ENCODE measurements around the gene PITPNC1.

Gene PITPNC1

DNA sequence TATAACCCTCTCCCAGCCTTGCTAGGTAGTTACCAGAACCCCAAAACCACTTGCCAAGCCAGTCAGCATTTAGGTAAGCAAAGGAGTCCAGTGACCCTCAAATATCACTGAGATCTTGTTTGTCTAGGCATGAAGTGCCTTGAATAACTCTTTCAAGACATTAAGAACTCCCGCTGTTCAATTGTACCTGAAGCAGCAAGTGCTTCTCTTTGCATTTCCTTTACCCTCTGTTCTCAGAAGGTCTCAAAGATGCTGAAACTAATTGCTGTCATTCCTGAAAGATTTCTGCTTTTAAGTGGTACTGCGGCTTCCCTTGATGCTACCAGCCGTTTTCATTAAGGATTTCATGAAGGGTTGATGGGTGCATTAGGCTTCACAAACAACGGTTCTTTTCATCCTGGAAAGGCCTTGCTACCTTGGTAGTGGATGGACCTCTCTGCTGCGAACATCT, 142.7 kb downstream of the PITPNC1 start:
- DNase-seq: no peak

DNA sequence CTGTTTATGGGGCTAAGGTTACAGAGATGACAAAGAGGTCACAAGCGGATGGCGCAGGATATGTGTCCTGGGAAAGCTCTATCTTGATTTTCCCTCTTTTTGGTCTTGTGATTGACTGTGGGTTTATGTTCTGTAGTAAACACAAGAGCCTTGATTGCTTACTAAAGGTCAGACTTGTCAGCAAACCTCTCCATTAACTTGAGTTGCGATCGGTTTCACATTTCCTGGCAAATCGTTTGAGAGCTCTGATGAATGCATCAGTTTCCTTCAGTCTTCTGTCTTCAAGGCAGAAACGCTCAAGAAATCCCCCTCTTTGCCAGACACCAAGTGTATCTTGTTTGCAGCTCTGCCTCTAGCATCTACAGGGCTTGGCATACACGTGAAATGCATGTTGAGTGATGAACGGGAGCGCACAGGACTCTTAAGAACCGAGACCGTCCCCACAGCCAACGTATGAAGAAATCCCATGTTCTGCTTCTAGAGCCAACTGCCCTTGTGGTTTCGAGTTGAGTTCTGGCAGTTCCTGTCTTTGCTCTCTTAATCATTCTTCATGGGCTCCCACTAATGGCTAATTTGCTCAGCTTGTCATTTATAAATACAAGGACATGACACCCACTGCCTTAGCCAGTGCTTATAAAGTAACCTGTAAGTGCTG, 143.3 kb downstream of the PITPNC1 start:
- DNase-seq: no peak

DNA sequence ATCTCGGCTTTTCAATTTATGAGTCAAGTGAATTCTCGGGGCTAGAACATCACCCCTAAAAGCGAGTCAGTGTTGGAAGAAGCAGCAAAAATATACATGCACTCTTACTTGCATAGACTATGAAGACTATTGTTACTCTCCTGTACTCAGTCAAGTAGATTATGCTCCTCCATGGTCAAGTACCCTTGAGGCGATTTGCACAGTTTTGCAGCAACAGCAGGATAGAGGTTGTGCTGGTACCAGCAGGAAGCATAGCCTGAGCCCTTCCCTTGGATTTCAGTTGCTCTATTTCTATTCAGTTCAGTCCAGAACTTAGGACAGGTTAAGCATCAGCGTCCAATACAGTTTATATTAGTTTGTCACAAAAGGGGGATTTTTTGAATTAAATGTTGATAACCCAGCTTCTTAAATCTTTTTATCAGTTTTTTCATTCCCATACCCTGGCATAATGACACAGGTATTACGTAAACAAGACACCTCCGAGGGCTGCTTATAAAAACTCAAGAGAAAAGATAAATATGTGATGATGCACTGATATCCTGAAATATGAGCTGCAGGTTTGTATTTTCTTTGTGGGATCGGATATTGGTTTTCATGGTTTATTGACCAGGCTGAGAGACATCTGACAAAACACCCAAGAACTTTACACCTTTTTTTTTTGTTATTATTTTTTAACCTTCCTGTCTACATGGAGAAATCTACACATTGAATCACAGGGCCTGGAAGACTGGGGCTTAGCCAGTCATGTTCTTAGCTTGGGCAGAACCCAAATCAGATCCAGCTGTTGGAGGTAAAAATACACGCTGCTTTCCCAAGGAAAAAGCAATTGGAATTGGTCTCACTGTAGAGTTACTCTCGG, 144.1 kb downstream of the PITPNC1 start:
- DNase-seq: no peak

DNA sequence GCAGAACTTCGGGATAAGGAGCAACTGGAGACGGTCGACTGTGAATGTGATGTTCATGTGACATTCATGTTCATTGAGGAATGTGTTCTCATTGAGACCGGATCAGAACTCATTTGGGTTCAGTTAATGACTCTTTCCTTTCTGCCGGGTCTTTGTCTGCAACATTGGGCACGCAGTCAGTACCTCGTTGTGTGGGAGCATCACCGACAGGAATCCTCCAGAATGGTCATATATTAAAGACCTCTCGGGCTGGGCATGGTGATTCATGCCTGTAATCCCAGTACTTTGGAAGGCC, 144.6 kb downstream of the PITPNC1 start:
- no peak for DNase-seq

DNA sequence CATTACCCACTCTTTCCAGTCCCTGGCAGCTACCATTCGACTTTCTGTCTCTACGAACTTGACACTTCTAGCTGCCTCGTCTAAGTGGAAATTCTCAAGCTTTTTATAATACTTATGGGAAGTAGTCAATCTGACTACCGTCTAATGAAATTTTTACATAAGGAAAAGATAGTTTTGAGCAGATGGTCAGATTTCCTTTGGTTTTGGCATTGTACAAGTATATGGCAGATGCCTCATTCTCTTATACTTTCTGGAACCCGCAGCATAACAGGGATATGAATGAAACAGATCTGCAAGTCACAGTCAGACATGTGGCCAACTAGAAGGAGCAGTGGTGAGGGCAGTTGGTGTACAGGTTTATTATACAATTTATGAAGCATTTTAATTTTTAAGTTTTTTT, 146.0 kb downstream of the PITPNC1 start:
- no peak for DNase-seq

DNA sequence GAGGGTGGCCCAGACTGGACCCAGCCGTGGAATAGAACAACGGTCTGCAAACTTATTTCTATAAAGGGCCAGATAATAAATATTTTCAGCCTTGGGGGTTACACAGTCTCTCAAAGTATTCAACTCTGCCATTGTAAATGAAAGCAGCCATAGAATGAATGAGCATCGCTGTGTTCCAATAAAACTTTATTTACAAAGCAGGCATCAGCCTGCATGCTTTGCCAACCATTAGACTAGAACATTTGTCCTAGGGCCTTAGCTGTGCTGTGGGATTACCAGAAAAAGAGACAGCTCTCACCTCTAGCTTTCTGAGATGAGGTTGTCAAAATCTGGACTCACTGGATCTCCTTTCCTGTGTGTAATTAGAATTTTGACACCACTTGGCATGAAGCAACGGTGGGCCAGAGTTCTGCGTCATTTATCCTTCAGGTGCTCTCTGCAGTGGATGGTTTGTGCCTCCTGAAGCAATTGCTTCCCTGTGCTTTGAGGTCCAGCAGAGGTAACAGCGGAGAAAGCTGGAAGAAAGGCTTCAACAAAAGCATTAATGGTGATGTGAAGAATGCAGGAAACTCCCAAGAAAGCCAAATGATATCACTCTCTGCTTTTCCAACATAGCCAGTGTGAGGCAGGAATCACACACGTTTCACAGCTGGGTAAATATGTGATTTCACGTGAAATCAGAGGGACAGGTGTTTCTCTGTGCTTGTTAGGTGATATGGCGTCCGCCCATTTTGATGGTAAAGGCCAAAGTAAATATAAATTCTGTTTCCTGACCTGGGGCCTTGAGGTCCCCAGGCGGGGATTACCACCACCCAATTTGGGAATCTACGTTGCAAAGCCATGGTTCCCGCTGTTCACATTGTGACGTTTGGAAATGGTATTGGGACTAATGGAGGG, 148.4 kb downstream of the PITPNC1 start:
- no peak for DNase-seq

DNA sequence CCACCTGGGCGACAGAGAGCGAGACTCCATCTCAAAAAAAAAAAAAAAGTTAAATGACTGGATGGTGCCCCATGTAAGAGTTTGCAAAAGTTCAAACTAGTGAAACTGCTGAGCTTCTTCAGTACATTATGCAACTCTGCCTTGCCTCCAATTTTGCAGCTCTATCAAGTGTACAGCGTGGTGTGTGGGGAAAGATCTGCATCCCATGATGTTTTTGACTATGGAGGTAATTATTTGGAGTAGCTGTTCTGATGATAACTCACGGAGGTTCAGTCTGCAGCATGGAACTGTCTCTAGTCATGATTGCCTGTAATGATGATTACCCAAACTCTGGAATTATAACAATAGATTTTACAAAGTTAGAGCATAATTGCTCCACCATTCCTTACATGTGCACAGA, 149.6 kb downstream of the PITPNC1 start:
- DNase-seq: no peak

DNA sequence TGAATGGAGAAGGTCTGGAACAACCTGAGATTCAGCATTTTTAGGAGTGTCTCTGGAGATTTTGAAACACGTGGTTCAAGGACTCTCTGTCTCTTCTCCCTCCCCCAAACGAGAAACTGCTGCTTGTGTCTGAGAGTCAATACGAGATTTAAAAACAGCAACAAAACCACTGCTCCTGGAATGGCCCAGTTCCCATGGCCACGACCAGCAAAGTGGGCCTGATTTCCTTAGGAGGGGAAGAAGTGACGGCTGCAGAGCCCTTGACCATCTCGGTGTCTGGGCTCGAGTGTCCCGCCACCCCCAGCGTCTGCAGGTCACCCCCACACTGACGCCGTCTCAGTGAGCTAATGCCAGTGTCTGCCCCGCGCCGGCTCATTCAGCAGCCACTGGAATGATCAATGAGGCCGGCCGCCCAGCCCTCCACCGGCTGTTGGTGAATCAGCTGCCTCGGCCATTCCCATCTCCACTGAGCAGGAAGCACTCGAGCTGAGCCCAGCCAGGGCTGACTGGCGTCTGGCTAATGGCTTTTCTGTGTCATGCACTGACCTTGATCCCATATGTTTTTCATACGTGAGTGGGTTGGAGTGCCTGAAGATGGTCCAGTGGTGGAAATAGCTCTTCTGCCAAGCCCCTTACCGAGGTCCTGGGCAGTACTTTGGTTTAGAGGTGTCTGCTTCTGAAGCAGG, 151.8 kb downstream of the PITPNC1 start:
- DNase-seq: no peak

DNA sequence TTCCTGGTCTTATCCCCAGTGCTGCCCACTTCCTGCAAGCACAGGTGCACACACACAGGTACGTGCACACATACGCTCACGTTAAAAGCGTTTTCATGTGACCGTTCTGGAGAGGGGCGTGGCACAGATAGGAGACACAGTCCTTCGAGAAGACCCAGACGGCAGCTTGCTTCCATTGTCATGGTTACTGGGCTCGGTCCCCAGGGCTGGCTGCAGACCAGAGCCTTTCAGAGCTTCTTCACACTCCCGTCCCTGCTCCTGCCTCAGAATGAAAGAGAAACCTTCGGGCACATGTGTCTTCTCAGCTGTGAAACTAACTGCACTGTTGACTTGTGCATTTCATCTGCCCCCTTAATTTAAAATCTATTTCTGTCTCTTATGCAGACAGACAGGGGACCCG, 154.2 kb downstream of the PITPNC1 start:
- DNase-seq: no peak

DNA sequence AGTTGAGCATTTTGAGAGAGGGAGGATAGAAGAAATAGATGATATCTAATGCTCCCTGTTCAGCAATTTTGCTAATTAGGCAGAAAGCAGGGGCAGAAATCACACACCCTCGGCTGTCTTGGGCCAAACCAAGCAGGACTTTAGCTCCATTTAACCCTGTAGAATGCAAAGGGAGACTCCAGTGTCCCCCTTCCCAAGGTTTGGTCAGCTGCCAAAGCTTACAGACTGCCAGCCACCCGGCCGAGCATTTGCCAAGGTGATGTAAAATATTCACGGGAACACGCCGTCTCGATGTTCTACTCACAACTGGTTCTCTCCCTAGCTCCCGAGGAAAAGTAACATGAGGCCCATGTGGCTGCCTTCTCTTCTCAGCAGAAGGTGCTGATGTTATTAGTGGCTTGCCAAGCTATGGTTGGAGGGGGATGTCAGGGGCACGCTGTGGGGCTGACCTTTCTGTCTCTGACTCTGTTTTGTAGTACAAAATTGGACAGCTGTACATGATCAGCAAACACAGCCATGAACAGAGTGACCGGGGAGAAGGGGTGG, 155.3 kb downstream of the PITPNC1 start:
- DNase-seq: no peak

DNA sequence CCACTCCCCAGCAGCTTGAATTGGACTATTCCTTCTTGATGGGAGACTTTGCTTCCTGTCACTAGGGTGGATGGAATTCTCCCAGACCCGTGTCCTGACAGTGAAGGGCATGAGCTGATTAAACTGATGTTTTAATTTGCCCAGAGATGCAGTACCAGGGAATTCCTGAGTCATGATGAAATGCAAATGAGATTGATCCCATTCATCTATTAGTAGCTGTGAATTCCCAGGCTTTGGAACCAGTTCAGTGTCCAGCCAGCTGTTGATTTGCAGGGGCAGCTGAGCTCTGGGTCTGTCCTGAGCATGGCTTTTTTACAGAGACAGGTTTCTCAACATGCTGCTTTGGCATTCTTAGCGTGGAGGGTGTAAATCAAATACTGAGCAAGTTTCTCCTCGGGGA, 157.9 kb downstream of the PITPNC1 start:
- DNase-seq: no peak

DNA sequence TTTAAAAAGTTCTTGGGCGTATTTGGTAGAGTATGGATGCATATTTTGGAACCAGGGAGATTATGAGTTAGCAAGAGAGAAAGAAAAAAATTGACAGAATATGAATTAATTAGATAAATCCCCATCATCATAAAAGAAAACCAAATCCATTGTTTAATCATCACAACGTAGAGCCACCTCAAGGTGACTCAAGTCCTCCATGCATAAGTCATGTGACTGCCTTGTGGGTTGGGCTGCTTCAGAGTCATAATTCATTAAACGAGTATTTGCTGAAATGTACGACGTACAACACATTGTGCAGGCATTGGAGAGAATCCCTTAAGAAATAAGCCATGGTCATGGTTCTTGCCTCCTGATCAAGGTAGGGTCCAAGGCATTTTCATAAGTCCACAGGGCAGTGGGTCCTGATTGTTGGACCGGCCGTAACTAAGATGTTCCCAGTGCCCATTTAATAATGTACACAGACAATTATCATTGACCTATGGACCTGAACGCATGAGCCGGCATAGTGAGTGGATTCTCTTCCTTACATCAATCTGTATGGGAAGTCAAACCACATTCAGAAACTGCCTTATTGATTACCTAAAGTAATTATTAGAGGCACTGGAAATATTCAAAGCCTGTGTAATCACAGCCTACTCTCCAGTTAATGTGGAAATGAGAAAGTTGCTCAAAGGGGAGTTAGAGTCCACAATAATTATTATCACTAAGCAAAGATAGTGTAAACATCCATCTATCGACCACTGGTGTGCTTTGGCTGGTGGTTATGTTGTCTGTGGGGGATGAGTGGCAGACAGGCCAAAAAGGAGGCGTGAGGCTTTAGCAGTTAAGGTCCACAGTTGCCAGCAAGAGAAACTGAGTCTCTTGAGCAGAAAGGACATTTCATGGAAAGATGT, 165.4 kb downstream of the PITPNC1 start:
- DNase-seq: no peak

DNA sequence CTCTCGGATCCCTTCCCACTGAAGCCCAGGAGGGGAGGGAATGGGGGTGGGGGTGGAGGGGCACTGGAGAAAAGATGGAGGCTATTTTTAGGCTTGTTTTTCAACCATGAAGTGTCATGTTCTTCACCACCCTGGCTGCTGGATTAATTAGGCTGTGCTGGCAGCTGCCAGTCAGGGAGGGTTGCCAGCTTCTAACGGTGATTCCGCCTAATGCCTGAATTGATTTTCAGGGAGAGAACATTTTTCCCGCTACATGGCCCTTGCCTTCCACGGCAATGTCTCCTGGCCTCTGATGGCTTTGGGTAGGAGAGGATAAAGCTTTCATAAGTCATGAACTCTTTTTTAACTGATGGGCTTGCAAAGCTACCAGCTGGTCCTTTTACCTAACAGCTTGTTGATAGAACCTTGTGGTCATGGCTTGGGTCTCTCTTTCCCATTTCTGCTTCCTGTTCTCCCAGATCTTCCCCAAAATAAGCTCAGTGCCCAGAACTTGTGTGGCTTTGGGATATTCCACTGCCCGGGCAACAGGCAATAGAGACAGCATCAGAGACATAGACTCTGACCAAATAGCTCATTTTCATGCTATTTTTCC, 167.4 kb downstream of the PITPNC1 start:
- DNase-seq: no peak

DNA sequence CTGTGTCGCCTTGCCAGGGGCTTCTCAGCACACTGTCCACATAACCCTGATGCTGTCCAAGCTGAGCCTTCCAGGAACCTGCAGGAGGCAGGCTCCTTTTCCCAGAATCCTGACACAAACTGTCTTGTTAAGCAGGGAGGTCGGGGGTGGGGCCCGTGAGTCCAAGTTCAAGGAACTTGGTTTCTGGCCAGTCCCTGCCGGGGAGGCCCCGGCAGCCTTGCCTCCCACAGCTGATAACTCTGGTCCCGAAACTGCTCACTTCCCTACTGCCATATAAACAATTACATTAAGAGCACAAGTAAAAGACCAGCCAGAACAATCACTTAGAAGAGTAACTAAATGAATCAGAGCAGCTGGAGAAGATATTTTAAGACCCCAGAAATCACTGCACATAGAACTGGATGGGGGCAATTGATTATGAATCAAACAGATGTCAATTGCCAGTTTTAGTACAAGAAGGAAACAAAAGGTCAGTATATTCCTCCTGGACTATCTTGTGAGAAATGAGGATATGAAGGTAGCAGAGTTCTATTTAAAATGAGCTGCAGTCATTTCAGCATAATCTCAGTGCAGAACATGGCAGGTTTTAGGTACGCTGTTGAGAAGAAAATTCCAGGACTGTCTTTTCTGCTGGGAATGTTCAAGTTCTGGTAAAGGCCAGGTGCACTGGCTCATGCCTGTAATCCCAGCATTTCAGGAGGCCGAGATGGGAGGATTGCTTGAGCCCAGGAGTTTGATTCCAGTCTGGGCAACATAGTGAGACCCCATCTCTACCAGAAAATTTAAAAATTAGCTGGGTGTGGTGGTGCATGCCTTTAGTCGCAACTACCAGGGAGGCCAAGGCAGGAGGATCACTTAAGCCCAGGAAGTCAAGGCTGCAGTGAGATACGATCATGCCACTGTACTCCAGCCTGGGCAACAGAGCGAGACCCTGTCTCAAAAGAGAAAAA, 169.8 kb downstream of the PITPNC1 start:
- DNase-seq: no peak

DNA sequence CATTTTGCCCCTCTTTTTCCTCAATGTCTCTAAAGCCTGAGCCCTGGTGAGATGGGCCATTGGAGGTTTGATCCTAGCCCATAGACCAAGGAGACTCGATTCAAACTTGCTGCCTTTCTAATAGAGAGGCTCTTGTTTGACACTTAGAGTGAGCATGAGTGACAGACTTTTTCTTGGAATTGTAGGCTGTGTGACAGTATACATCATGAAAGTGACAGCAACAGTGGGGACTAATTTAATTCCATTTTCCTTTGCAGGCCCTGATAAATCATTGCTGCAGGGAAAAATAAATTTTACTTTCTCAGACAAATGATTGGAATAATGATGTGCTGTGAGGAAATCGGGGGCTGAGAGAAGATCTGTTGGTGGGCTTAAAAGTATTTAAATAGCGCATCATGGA, 171.6 kb downstream of the PITPNC1 start:
- no peak for DNase-seq

DNA sequence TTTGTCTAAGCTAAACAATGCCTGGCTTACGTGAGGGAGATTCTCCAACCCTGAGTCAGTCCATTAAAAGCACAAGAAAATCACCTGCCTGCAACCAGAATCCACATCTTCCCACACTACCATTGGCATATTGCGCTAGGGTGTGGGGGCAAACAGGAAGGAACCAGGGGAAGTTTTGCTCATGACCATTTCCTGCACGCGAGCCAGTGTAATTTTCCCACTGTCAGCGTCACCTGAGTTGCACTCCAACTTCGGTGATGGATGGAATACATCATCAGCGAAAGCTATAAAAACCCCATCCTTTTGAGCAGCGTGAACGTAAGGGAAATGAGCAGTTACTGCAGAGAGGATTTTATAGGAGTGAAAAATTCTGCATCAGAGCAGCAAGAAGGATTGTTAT, 172.7 kb downstream of the PITPNC1 start:
- no peak for DNase-seq

DNA sequence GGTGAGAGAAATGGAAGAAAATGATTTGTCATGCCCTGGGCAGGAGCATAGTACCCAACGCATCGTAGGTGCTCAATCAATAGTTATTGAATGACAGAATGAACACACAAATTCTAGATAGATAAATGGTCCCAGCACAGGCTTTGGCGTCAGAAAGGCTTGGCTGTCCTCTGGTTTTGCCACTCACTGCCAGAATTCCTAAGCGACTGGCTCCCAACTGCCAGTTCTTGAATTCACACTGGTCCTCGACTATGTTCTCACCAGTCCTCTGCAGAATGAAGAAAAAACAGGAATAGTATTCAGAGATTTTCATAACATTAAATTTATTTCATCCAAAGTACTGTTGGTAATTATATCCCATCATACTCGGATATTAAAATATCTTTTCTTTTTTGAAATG, 177.6 kb downstream of the PITPNC1 start:
- DNase-seq: no peak

DNA sequence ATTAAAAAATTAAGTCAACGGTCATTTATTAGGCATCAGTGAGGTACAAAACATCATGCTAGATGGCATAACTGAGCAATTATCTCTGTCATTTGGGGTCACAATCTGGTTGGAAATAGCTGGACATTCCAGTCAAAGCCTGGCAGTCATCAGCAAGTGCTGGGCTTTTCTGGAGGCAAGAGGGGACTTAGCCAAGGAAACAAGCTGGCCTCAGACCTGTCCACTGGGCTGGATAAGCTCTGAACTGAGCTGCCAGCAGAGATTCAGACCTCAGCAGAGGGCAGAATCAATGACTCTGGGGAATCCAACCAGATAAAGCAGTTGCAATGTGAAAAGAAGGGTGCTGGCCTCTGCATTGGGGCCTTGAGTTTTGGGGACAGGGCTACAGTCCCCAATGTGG, 178.8 kb downstream of the PITPNC1 start:
- DNase-seq: no peak

DNA sequence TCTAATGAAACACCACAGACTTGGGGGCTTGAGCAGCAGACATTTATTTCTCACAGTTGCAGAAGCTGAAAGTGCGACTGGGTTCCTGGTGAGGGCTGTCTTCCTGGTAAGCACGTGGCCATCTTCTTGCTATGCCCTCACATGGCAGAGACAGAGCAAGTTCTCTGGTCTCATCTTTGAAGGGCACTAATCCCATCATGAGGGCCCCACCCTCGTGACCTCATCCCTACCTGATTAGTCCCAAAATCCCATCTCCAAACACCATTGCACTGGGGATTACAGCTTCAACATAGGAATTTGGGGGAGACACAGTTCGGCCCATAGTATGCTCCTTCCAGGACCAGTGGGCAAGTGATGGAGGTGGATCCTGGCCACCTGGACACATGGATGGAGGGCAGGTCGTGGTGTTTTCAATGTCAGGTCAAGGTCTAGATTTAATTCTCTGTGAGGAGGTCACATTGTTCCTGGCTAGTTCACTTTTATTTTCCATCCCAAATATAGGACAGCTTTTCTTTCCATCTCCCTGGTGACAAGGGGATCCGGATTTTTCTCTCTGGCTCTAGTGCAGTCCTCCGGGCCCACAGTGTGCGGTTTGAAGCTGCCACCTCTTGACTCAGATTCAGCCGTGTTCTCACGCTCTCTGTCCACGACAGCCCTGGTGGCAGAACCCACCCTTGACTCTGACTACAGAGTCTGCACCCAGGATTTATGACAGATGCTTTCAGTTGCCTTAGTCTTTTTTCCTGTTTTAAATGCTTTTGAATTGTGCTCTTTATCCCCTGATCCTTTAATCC, 180.2 kb downstream of the PITPNC1 start:
- DNase-seq: no peak

Data from CD4-positive, alpha-beta T cell treated with Interleukin-4 for 1 hour (primary cell).